Measurements from ENCODE around the gene B9D1. TPM values are rescaled to one million over a fixed set of nuclear protein-coding genes. Genes with fewer than 3 reads are reported as not detected.

The B9D1 gene
- total and polyA plus RNA-seq, 9 of the 15 experiments (the other 6 are each of a cell fraction or from before 2014, with no cell fraction given) = 8.9 to 28.0 (median 17.9) TPM

GRCh38 chr17:19346351-19347255 is 15.9 kb downstream of the B9D1 start (continued):
- no peak for TF ChIP-seq E4F1 (CRISPR knock-in tag; IDR thresholded peaks at IDR 0.05; ENCODE audit: borderline replicate concordance)
- TF ChIP-seq PBX2 (CRISPR knock-in tag; IDR thresholded peaks at IDR 0.05; ENCODE audit: low read depth) = no peak
- TF ChIP-seq PBX2 (tag; conservative IDR thresholded peaks at IDR 0.05; ENCODE audit: low read depth) = peak; percentile 81
- no peak; the same call in 1 of the 2 replicates for TF ChIP-seq HDAC2 (IDR thresholded peaks at IDR 0.05)
- no peak for TF ChIP-seq IRF1 (CRISPR knock-in tag; IDR thresholded peaks at IDR 0.05; ENCODE audit: borderline replicate concordance)
- TF ChIP-seq PML (IDR thresholded peaks at IDR 0.05; ENCODE audit: low read length) = no peak
- TF ChIP-seq SOX6 (IDR thresholded peaks at IDR 0.05) = no peak
- TF ChIP-seq TSHZ1 (CRISPR knock-in tag; IDR thresholded peaks at IDR 0.05) = no peak

Measured in K562 (cell line).